ENCODE results near the gene MMRN2.

Gene MMRN2

DNA sequence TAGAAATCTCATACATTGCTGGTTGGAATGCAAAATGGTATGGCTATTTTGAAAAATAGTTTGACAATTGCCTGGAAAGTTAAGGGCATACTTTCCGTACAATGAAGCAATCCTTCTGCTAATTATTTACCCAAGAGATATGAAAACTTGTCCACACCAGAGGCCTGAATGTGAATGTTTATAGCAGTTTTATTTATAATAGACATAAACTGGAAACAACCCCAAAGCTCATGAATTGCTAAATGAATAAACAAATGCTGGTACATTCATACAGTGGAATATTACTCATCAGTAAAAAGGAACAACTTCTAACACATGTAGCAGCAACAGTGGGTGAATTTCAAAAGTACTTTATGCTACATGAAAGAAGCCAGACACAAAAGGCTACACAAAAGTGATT is 42.7 kb downstream of the MMRN2 start:
- no peak for TF ChIP-seq REST (IDR thresholded peaks at IDR 0.05; ENCODE audit: insufficient read depth in 1 of 2, low read depth in 2 of 2, low read length in 2 of 2)
- TF ChIP-seq POLR2AphosphoS5 (IDR thresholded peaks at IDR 0.05; ENCODE audit: low read depth, low read length): no peak
- no peak for TF ChIP-seq SIN3A (IDR thresholded peaks at IDR 0.05; ENCODE audit: borderline replicate concordance, insufficient read depth, low read length)
- TF ChIP-seq FOXP2 (optimal IDR thresholded peaks at IDR 0.05; ENCODE audit: borderline replicate concordance, extremely low read depth, extremely low read length, insufficient read depth): no peak
- TF ChIP-seq TAF1 (IDR thresholded peaks at IDR 0.05; ENCODE audit: borderline replicate concordance, insufficient read depth, low read length): no peak

- TF ChIP-seq POLR2AphosphoS5 (IDR thresholded peaks at IDR 0.05; ENCODE audit: low read depth, low read length) (no peak), TAF1 (IDR thresholded peaks at IDR 0.05; ENCODE audit: borderline replicate concordance, insufficient read depth, low read length) (no peak), REST (IDR thresholded peaks at IDR 0.05; ENCODE audit: insufficient read depth in 1 of 2, low read depth in 2 of 2, low read length in 2 of 2) (no peak), SIN3A (IDR thresholded peaks at IDR 0.05; ENCODE audit: borderline replicate concordance, insufficient read depth, low read length) (no peak), FOXP2 (optimal IDR thresholded peaks at IDR 0.05; ENCODE audit: borderline replicate concordance, extremely low read depth, extremely low read length, insufficient read depth) (no peak)
Measured at GRCh38 chr10:86905429-86905828, 52.0 kb downstream of the MMRN2 start.

DNA sequence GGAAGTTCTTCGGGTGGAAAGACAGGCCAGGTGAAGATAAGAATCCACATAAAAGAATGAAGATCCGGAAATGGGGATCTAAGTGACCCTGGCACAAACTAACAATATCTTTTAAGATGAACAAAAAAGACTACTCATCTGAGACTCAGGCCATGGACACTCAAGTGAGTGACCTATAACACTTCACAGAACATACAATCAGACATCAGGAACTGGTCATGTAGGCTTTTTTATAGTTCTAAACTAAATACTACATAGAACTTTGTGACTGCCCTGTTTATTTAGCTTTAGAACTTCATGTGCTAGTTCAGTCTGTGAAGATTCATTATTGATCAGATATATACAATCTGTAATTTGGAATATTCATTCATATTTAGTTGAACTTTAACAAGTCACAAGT is 52.8 kb downstream of the MMRN2 start:
- no peak for TF ChIP-seq TAF1 (IDR thresholded peaks at IDR 0.05; ENCODE audit: borderline replicate concordance, insufficient read depth, low read length)
- no peak for TF ChIP-seq SIN3A (IDR thresholded peaks at IDR 0.05; ENCODE audit: borderline replicate concordance, insufficient read depth, low read length)
- TF ChIP-seq POLR2AphosphoS5 (IDR thresholded peaks at IDR 0.05; ENCODE audit: low read depth, low read length): no peak
- TF ChIP-seq REST (IDR thresholded peaks at IDR 0.05; ENCODE audit: insufficient read depth in 1 of 2, low read depth in 2 of 2, low read length in 2 of 2): no peak
- TF ChIP-seq FOXP2 (optimal IDR thresholded peaks at IDR 0.05; ENCODE audit: borderline replicate concordance, extremely low read depth, extremely low read length, insufficient read depth): no peak

GRCh38 chr10:86900955-86901354 is 56.5 kb downstream of the MMRN2 start:
- TF ChIP-seq TAF1 (IDR thresholded peaks at IDR 0.05; ENCODE audit: borderline replicate concordance, insufficient read depth, low read length) (no peak), REST (IDR thresholded peaks at IDR 0.05; ENCODE audit: insufficient read depth in 1 of 2, low read depth in 2 of 2, low read length in 2 of 2) (no peak), POLR2AphosphoS5 (IDR thresholded peaks at IDR 0.05; ENCODE audit: low read depth, low read length) (no peak), SIN3A (IDR thresholded peaks at IDR 0.05; ENCODE audit: borderline replicate concordance, insufficient read depth, low read length) (no peak), FOXP2 (optimal IDR thresholded peaks at IDR 0.05; ENCODE audit: borderline replicate concordance, extremely low read depth, extremely low read length, insufficient read depth) (no peak)
